ENCODE data around the gene SLC13A2.

SLC13A2 gene

DNA sequence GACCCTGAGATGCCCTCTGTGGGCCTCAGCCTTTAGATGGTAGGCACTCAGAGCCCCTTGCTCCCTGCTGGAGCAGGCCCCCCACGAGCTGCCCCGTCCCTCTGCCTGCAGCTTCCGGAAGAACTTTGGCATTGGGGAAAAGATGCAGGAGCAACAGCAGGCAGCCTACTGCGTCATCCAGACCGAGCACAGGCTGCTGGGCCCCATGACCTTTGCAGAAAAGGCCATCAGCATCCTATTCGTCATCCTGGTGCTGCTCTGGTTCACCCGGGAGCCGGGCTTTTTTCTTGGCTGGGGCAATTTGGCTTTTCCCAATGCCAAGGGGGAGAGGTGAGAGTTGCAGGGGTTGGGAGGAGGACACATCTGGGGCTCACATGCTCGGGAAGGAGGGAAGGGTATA lies 20.0 kb downstream of the SLC13A2 start:
- no peak for DNase-seq (ENCODE audit: low read depth in 2 of 2)

DNA sequence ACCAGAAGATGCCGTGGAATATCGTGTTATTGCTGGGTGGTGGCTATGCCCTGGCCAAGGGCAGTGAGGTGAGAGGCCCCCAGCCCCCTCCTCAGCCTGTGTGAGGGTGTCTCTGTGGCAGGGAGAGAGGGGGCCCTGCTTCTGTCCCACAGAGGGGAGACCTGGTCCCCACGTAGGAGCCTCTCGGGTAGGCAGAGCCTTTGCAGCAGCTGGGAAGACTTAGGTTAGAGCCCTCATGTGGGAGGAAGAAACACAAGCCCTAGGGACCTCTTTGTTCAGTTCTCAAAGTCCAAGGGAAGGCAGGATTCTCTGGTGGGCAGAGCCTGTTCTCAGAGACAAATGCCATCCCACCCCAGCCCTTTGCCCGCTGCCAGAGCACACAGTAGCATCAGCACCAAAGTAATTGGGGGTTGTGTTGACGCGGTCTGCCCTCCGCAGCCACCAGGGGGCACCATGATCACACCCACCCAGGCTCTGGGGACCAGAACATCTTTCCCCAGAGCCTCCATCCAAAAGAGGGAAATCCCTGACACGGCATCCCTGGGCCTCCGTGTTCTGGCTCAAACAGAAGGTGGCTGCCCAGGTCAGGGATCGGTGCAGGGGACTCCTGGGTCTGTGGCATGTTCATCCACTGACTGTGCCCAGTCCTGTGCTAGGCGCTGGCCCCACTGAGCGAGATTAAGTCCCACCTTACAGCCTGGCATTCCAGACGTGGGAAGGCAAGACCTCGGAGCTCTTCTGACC lies 21.2 kb downstream of the SLC13A2 start:
- peak; percentile 53 to 67 for DNase-seq (ENCODE audit: low read depth in 2 of 2)

DNA sequence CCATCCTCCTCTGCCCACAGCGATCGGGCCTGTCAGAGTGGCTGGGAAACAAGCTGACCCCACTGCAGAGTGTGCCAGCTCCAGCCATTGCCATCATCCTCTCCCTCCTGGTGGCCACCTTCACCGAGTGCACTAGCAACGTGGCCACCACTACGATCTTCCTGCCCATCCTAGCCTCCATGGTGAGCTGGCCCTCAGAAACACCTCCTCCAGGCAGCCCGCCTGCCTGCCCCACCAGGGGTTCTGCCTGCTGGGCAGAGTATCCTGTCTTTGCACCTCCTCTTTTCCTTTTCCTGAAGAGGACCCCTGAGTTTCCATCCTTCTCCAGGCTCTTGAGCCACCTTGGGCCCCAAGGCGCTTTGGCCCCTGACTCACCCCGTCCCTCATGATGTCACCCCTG lies 22.2 kb downstream of the SLC13A2 start:
- DNase-seq (ENCODE audit: low read depth in 2 of 2): no peak

DNA sequence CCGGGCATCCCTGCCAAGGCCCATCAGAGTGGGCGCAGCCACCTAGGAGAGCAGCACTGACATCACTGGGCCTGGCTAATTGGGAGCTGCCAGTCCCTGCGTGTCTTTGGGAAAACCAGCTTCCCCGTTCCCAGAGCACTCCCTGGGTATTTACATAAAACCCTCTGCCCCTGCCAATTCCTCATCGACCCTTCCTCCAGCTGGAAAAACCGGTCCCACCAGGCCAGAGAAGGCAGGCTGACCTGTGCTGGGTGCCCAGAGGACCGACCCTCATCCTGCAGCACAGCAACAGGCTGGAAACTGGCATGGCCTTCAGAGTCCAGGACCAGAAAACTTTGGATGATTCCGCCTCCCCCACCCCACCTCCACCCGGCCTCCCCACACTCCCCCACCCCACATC lies 24.5 kb downstream of the SLC13A2 start:
- DNase-seq (ENCODE audit: low read depth in 2 of 2): no peak

DNA sequence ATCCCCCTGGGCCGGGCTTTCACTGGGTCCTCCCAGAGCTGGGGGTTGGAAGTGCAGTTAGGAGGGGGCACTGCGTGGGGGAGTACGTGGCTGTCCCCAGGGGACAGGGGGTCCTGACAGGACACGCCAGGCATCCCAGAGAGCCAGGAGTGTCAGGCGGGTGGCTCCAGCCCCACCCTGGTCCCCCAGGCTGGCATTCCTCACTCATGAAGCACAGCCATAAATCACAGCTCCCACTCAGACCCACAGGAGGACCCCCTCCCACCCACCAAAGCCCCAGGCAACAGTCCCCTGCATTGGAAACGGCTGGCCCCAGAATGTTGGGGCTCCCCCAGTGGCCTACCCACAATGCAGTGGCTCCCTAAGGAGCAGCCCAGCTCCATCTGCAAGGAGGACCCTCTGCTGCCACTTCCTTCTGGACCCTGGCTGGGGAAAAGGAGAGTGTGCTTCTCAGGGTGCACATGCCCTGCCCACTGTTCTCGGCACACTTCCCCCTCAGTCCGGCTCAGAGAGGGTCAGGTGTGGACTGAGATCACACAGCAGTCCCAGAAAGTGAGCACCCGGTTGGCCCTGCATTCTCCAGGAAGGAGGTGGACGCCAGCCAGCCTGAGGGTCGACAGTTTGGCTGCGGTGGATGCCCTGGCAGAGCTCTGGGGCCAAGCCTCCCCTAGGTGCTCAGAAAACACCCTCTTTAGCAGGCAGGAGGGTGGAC lies 25.4 kb downstream of the SLC13A2 start:
- DNase-seq (ENCODE audit: low read depth in 2 of 2): no peak

DNA sequence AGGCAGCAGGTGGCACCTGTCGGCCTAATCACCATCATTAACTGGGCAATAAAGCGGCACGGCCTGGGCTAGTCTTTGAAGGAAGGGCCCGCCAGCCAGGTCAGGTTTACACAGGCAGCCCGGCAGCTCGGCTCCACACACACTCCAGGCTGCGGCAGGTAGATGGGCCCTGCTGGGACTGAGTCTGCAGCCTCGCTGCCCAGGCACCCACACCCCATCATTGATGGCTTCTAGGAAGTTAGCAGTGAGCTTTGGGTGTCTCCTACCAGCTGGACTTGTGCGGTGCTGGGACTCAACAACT lies 25.9 kb downstream of the SLC13A2 start:
- DNase-seq (ENCODE audit: low read depth in 2 of 2): no peak

DNA sequence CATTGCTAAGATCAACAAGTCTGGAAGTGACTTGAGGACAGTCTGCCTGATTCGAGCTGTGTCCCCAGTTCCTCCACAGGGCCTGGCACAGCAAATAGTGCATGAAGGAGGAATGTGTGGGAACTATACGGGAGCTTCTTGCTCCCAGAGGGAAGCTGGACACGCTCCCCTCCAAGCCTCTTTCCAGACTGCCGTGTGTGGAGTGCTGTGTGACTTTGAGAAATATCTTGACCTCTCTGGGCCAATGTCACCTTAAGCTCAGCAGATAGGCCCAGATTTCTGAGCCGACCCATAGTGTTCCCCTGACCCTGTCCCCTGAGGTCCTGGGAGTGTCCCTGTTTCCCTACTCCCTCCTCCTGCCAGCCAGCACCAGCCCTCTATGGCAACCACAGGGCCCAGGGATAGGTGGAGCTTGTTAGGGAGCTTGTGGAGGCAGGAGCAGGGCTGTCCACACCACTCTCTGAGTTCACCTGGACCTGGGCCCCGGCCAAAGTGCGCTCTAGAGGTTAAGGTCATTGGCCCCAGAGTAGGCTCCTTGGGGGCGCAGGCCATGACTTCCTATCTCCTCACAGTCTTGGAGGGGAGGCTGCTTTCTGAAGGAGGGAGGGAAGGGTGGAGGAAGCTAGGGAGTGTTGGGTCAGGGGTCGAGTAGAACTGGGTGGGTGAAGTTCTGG lies 26.4 kb downstream of the SLC13A2 start:
- DNase-seq (ENCODE audit: low read depth in 2 of 2): no peak

DNA sequence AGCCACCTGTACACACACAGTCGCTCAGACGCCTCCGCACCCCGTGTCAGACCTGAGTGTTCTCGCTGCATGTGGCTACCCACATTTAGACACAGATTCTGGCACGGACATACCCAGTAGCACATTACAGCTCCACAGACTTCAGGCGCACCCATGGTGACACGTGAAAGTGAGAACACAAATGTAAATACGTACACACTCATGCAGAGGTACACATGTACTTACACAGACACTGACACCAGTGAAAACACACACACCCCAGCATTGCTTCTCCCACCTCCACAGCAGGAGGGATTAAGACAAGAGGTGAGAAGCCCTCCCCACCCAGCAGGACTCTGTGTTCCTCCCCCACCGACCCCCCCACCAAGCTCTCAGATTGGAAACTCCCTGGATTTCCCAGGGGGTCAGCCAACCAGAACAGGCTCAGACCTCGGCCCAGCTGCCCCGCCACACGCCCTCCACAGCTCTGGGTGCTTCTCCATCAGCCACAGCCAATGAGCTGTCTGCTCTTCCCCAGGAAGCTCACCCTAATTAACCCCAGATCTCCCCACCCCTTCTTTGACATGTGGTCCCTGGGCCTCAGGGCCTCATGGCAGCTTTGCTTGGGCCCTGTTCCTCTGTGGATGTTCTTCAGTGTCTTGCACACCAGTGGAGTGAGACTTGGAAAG lies 27.4 kb downstream of the SLC13A2 start:
- DNase-seq (ENCODE audit: low read depth in 2 of 2): no peak

DNA sequence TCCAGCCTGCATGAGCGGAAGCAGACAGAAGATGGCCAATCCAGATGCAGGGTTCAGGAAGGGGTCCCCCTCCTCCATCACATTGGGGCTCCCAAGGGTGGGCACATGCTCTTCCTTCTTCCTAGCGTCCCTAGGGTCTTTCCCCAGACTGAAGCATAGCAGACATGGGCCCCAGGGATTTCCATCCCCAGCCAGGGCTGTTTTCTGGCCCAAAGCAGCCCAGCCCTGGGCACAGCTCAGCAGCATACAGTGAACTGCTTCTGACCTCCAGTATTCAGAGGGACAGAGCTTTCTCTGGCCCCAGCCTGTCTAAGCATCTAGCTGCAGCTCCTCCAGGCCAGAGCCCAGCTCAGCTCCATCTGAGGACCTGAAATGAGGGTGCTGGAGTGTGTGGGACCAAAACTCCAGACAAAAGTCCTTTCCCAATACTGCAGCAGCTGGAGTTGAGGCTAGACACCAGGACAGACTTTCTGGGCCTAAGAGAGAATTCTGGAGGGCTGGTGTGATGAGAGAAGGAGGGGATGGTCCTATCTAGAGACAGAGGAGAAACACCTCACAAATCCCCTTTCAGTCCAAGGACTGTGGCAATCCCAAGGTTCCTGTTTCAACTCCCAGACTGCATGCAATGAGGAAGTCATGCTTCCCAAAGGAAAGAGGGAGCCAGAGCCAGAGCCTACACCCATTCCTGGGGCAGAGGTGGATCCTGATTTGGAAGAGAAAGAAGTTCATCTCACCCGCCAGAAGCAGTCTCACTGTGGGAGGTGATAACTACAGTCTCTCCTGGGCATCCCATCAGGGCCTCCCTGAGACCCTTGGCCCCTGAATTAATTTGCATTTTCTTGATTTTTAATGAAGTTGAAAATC lies 28.2 kb downstream of the SLC13A2 start:
- no peak for DNase-seq (ENCODE audit: low read depth in 2 of 2)

DNA sequence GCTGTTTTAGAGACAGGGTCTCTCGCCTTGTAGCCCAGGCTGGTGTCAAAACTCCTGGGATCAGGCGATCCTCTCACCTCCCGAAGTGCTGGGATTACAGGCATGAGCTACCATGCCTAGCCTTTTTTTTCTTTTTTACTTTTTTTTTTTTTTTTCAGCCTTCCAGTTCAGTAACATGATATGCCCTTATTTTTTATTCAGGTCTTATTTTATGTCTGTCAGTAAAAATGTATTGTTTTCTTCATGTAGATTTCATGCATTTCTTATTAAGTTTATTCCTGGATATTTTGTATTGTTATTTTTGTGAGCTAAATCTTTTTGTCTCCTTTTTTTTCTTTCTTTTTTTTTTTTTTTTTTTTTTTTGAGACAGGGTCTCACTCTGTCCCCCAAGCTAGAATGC lies 30.0 kb downstream of the SLC13A2 start:
- DNase-seq (ENCODE audit: low read depth in 2 of 2): no peak

DNA sequence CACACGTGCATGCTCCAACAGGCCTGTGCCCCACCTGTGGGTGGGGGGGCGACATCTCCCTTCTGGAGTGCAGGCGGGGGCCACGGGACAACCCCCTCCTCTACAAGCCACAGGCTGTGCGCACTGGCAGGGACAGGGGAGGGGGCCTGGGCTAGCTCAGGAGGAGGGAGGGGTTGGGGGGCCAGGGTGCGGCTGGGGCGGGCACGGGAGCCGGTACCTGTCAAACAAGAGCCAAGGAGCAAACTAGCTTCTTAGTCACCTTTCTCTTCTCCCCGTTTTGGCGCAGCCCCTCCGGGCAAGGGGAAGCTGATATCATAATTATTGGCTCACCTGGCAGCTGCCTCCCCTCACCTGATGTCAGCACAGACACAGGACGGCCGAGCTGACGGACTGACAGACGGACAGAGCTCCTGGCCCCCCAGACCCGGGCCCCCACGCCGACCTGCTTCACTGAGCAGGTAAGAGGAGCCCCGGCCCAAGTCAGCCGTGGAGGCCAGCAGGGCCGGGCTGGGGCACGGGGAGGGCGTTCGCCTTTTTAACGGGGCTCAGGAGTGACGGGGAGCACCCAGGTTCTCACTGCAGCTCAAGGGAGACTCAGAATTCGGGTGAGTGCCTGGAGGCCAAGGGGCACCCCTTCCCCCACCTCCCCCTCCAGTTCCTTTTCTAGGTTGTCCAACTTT lies 32.7 kb downstream of the SLC13A2 start, which contains the start of gene FOXN1:
FOXN1 (plus strand) TSS at position 363 of the 680 bp plus-strand sequence. CDS start 17,622 bp downstream, outside the sequence.
- no peak for DNase-seq (ENCODE audit: low read depth in 2 of 2)

DNA sequence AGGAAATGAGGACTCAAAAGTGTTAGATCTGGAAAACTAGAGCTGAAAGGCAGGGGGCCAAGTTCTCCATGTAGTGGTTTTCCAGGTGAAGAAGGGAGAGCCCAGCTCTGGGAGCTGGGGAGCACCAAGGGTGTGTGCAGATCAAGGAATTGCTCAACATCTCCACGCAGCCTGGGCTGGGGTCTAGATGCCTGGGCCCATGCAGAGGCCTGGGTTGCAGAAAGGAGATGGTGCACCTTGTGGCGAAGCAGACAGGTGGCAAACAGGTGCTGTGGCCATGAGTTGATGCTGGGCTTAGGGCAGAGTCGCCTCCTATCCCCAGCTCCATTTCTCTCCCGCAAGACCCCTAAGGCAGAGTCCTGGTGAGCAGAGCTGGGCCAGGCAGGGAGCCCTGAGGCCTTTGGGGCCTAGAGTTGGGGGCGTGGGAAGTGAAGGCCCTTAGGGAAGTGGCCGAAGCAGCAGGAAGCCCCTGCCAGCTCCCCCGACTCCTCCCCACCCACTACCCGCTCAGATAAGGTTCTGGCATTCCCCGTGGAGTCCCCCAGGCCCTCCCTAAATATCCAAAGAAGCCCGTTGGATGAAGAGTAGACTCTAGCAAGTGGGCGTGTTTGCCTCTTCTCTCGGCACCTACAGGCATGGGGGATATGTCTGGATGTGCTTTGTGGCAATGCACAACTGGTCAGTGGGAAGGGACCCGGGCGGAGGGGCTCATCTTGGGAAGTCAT lies 33.5 kb downstream of the SLC13A2 start:
- no peak for DNase-seq (ENCODE audit: low read depth in 2 of 2)

DNA sequence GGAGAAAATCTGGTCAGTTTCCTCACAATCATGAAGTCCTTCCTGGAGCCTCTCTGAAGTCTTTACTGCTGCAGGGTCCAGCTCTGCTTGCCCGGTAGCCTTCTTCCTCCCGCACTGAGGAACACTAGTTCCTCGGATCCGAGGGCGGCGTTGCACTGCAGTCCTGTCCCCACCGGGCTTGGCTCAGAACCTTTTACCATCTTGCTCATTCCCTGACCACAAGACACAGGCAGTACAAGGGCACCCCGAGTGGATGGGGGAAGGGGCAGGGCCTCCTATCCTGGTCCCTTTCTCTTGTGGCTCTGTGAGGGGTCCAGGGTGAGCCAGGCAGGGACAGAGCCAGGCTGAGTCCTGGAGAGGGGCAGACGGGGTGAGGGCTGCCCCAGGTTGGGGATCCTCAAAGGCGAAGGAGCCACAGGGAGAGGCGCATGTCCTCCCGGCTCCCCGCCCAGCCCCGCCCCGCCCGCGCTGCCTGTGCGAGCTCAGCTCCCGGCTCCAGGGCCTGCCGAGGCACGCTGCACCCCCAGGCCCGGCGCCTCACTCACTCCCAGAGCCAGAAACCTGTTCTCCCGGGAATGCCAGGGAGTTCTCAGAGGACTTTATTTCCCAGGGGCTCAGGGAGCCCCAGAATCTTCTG lies 34.2 kb downstream of the SLC13A2 start:
- no peak for DNase-seq (ENCODE audit: low read depth in 2 of 2)

DNA sequence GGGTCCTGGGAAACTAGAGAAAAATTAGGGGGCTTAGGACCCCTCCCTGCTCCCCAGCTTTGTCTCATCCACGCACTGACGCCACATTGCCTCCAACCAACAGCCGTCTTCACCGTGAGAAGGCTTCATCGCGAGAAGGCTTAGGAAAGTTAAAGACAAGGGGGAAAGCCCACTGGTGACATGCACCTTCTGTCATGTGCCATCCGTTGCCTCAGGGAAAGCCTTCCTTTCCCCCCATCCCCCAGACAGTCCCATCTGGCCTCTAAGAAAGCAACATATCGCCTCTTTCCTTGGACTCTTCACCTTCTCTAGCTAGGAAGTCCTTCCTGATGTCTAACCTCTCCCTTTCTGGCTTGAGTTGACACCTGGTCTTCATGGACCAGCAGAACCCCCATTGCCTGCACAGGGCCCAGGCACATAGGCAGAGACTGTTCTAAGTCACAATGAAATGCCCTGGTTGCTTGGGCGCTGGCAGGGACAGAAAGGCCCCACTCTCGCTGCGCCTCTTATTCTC lies 34.8 kb downstream of the SLC13A2 start:
- no peak for DNase-seq (ENCODE audit: low read depth in 2 of 2)

DNA sequence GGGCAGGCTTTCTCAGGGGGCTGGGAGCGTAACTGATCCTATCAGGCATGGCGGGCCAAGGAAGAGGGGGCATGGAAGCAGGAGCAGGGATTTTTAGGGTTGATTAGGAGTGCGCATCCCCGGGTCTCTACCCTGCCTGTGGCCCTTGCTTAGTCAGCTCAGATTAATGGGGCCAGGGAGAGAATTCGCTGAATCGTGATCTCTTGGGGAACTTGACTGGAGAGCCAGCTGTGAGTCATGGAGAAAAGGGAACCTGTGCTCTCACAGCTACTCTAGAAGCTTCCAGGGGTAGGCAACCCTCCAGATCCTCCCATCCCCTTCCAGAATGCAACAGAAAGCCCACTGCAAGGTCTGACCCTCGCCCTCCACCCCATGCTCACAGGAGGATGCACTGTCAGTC lies 36.3 kb downstream of the SLC13A2 start:
- no peak for DNase-seq (ENCODE audit: low read depth in 2 of 2)

DNA sequence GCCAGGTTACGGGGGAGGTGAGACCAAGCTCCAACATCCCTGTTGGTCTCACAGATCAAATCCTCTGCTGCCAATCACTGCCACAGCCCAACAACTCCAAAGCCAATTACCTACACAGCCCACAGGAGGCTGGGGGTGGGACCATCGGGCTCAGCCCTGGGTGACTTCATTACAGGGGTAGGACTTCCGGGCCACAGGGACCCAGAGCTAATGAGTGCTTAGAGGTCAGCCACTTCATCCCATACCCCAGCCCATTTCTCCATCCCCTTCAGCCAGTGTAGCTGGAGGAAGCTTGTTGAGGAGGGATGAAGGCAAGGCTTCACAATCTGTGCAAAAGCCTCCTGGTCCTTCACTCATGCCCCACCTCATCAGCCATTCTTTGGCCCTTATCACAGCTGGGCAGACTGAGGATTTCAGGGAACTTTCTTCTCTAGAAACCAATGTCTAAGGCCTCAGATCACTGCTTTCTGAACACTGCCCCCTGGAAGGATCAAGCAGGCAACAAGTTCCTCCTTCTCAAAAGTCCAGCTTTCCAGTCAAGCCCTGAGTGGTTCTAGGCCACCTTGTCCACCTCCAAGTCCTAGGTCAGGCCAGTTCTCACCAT lies 38.5 kb downstream of the SLC13A2 start:
- no peak for DNase-seq (ENCODE audit: low read depth in 2 of 2)

DNA sequence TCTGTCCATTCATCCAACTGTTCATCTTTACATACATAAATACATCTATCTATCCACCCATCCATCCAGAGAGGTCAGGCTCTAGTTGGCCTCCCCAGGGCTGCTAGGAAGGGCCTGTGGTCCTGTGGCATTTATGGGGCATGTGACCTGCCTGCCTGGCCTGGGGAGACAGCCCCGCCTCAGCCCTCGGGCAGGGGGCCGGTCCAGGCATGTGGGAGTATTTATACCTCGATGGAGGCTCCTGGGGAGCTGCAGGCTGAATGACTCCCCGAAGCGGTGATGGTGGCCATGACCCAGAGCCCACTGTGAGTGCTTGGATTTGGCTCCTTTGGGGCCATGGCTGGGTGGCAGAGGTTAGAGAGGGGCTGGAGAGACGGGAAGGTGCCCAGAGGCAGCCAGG lies 40.0 kb downstream of the SLC13A2 start:
- DNase-seq (ENCODE audit: low read depth in 2 of 2): no peak

DNA sequence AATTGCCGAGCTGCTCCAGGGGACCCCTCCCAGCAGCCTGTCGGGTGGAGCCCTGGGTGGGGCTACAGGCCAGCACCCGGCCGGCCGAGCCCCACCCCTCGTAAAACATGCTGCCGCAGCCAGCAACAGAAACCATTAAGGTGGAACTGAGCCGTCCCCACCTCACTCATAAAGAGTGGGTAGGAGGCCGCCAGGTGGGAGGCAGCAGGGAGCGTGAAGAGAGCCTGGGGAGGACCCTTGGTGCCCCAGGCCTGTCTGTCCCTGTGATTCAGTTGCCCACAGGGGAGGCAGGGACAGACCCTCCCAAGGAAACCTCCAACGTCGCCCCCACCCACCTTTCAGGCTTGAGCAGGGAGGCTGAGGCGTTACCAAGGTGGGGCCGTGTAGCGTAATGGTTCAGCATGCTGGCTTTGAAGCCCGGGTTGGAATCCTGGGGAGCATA lies 41.1 kb downstream of the SLC13A2 start:
- DNase-seq (ENCODE audit: low read depth in 2 of 2): no peak

DNA sequence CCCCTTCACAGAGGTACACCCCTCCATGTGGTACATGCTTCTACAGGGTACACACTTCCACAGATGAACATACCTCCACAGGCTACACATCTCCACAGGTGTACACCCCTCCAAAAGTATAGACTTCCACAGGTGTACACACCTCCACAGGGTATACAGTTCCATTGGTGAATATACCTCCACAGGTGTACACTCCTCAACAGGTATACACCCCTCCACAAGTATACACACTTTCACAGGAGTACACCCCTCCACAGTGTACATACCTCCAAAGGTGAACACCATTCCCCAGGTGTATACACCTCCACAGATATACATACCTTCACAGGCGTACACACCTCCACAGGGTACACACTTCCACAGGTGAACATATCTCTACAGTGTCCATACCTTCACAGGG lies 42.1 kb downstream of the SLC13A2 start:
- no peak for DNase-seq (ENCODE audit: low read depth in 2 of 2)

Measured in stimulated activated CD8-positive, alpha-beta memory T cell treated with anti-CD3 and anti-CD28 coated beads, Interleukin-2, amount 100 ng/mL, for 1 hour (primary cell).